OCI-LY3 (cell line): Measurements from ENCODE around the gene KCMF1.

Experiments
- H2AFZ ChIP-seq: fragments of 200-600, 300-600 bp; shearing (Covaris generic); 2 replicates; pipeline ENCODE4 v1.6.0; 2014; ENCODE audit warnings: antibody characterized with exemption, low read depth, low read length
- H3K27ac ChIP-seq: fragments of 200-600, 300-600 bp; sonication (generic); 2 replicates; pipeline ENCODE4 v1.5.1; 2014; ENCODE audit warnings: mild to moderate bottlenecking, low read length, moderate library complexity, mixed read lengths
- H3K27me3 ChIP-seq: fragments of 200-600, 300-600 bp; sonication (generic); 2 replicates; pipeline ENCODE4 v1.6.1; 2014; ENCODE audit warnings: low read depth, low read length, mixed read lengths
- H3K36me3 ChIP-seq: fragments of 200-600, 300-600 bp; sonication (generic); replicated peaks from 2 replicates; pipeline ENCODE3; 2014; ENCODE audit warnings: low read depth, low read length, mixed read lengths
- H3K4me1 ChIP-seq: fragments of 300-600, 200-600 bp; sonication (generic); 2 replicates; pipeline ENCODE4 v1.6.1; 2014; ENCODE audit warnings: low read length, mixed read lengths
- H3K4me2 ChIP-seq: fragments of 200-600, 300-600 bp; sonication (generic); 2 replicates; pipeline ENCODE4 v1.6.1; 2014; ENCODE audit warnings: low read length, mixed read lengths
- H3K4me3 ChIP-seq: fragments of 300-600, 200-600 bp; sonication (generic); 2 replicates; pipeline ENCODE4 v1.5.1; 2014; ENCODE audit warnings: antibody characterized with exemption, mild to moderate bottlenecking, low read length, moderate library complexity
- H3K79me2 ChIP-seq: fragments of 300-600, 200-600 bp; shearing (Covaris generic); 2 replicates; pipeline ENCODE4 v1.6.1; 2014; ENCODE audit warnings: mild to moderate bottlenecking, low read length, mixed read lengths
- H3K9ac ChIP-seq: fragments of 300-600, 200-600 bp; shearing (Covaris generic); 2 replicates; pipeline ENCODE4 v1.6.0; 2014; ENCODE audit warnings: mild to moderate bottlenecking, low read length, moderate library complexity
- H3K9me3 ChIP-seq: fragments of 200-600, 300-600 bp; shearing (Covaris generic); 2 replicates; pipeline ENCODE4 v1.6.1; 2014; ENCODE audit warnings: low read length, mixed read lengths; ENCODE audit not compliant: insufficient read depth
- H4K20me1 ChIP-seq: fragments of 200-600, 300-600 bp; sonication (generic); 2 replicates; pipeline ENCODE4 v1.6.1; 2016; ENCODE audit warnings: low read length, mixed read lengths; ENCODE audit not compliant: insufficient read depth
- EZH2phosphoT487 ChIP-seq: fragments of 200-600 bp; shearing (Covaris generic); IDR thresholded peaks from 2 replicates; pipeline ENCODE4 v1.6.1; 2018; ENCODE audit warnings: antibody characterized with exemption, mixed run types, low read depth
- TF ChIP-seq, protein P1 (sequence below): fragments of 200-600, 300-600 bp; sonication (generic); IDR thresholded peaks from 2 replicates; pipeline ENCODE4 v1.5.1; 2014; ENCODE audit warnings: antibody characterized with exemption, low read length, low read depth

KCMF1 gene

DNA sequence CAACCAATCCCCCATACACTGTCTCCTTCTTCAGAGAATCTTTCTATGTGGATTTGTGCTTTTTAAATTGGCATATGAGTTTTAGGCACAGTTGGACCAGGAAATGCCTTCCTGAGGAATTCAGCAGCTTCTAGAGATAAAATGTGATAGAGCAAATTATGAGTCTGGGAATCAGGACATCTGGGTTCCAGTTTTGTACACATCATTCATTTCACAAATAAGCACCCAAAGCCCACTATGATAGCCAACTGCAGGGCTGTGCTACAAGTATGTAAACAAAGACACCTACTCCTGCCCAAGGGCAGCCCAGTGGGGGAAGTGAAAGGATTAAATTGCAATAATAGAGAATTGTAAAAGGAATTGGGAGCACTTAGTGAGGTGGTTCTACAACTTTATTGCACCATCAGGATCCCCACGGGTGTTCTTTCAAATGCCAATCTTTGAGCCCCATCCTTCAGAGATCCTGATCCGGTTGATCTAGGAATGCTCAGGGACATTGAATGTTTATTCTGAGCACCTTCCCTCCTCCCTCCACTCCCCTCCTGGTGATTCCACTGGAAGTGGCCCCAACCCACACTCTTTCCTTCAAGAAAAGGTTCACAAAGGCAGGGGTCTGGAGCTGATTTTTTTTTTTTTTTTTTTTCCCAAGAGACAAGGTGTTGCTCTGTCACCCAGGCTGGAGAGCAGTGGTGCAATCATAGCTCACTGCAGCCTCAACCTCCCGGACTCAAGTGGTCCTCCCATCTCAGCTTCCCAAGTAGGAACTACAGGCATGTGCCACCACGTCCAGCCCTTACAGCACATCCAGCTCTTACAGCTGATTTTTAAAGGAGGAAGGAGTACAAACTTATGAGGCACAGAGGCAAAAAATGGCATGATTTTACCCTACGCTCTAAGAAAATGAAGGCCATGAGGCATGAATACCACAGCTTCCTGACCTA lies 11.1 kb upstream of the KCMF1 start:
- Histone ChIP-seq H3K79me2 (peaks cover 8% of the 10 kb centered on the region), H3K27ac (no peak overlapping the region), H3K9ac (no peak overlapping the region), H3K4me1 (peaks cover 46% of the 10 kb centered on the region), H4K20me1 (peaks cover 5% of the 10 kb centered on the region; the same call in 1 of the 2 replicates), H3K27me3 (no peaks in the 10 kb centered on the region), H3K4me2 (no peak overlapping the region), H3K4me3 (no peak overlapping the region), H3K36me3 (peaks cover 20% of the 10 kb centered on the region), H3K9me3 (no peaks in the 10 kb centered on the region), H2AFZ (no peak overlapping the region)
- TF ChIP-seq EZH2phosphoT487, result no peak
- TF ChIP-seq, protein P1, sequence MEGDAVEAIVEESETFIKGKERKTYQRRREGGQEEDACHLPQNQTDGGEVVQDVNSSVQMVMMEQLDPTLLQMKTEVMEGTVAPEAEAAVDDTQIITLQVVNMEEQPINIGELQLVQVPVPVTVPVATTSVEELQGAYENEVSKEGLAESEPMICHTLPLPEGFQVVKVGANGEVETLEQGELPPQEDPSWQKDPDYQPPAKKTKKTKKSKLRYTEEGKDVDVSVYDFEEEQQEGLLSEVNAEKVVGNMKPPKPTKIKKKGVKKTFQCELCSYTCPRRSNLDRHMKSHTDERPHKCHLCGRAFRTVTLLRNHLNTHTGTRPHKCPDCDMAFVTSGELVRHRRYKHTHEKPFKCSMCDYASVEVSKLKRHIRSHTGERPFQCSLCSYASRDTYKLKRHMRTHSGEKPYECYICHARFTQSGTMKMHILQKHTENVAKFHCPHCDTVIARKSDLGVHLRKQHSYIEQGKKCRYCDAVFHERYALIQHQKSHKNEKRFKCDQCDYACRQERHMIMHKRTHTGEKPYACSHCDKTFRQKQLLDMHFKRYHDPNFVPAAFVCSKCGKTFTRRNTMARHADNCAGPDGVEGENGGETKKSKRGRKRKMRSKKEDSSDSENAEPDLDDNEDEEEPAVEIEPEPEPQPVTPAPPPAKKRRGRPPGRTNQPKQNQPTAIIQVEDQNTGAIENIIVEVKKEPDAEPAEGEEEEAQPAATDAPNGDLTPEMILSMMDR, result no peak

DNA sequence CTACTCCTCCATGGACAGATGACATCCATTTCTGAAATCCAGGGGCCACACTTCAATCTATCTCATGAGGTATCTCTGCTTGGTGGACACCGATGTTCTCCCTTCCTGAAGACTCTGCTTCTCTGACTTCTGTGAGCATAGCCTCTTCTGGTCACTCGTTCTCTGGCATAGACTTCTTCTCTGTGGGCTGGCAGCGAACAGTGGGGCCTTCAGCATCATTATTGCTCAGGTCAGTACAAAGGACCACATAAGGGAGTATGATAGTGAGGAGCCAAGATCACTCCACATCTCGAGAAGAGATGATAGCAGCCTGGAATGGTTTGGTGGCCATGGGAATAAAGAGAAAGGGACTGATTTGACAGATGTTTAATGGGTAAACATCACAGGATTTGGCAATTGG lies 8.0 kb upstream of the KCMF1 start:
- Histone ChIP-seq H2AFZ (no peak overlapping the region), H3K9me3 (no peaks in the 10 kb centered on the region), H3K36me3 (peaks cover 42% of the 10 kb centered on the region), H3K27ac (no peak overlapping the region), H3K9ac (no peak overlapping the region), H3K79me2 (peaks cover 36% of the 10 kb centered on the region), H3K27me3 (no peaks in the 10 kb centered on the region), H3K4me2 (no peak overlapping the region), H3K4me3 (no peak overlapping the region), H4K20me1 (peaks cover 5% of the 10 kb centered on the region; the same call in 1 of the 2 replicates), H3K4me1 (peaks cover 50% of the 10 kb centered on the region)
- no peak for TF ChIP-seq EZH2phosphoT487
- TF ChIP-seq, protein P1, result no peak

DNA sequence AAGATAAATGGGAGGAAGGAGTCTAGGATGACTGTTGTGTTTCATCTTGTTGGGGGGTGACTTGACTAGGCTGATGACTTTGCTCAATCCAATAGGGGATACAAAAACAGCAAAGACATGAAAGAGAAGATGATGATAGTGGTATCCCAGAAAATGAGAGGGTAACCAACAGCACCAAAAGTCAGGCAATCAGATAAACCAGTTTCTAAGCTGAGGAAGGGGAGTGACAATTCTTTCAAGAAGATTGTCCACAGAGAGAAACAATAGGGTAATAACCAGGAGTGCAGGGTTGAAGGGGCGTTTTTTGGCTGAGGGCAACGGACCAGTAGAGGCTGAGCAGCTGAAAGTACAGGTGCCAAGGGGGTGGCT lies 7.7 kb upstream of the KCMF1 start:
- Histone ChIP-seq H3K9ac (no peak overlapping the region), H3K36me3 (peaks cover 46% of the 10 kb centered on the region), H4K20me1 (peaks cover 5% of the 10 kb centered on the region; the same call in 1 of the 2 replicates), H2AFZ (no peak overlapping the region), H3K27me3 (no peaks in the 10 kb centered on the region), H3K4me1 (peaks cover 50% of the 10 kb centered on the region), H3K4me2 (no peak overlapping the region), H3K4me3 (no peak overlapping the region), H3K9me3 (no peaks in the 10 kb centered on the region), H3K27ac (no peak overlapping the region), H3K79me2 (peaks cover 39% of the 10 kb centered on the region)
- no peak for TF ChIP-seq EZH2phosphoT487
- TF ChIP-seq, protein P1, result no peak

DNA sequence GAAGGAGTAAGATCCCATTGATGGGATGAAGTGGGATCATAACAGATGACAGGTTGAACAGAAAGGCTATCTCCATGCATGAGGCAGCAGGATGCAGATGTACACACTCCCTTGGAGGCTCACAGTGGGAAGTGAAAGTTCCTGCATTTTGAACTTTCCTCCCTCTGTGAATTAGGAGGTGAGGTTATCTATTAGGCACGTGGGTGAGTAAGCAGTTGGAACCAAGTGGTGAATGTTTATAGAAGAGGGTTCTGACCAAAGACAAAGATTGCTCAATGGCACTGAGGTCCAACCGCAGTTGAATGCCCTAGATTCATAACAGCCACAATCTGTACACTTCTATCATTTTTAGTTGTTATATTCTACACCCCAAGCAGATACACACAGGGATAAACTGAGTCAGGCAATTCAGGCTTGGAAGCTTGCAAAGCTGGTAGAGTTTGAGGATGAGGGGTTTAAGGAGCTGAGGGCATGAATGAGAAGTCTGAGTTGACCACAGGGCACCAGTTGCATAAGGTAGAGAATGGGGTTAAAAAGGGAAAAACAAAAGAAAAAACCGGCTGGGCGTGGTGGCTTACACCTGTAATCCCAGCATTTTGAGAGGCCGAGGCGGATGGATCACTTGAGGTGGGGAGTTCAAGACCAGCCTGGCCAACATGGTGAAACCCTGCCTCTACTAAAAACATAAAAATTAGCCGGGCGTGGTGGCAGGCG lies 7.1 kb upstream of the KCMF1 start:
- Histone ChIP-seq H2AFZ (no peak overlapping the region), H3K27me3 (no peaks in the 10 kb centered on the region), H3K4me2 (peak overlapping the region; percentile 21; the same call in 1 of the 2 replicates), H4K20me1 (peaks cover 5% of the 10 kb centered on the region; the same call in 1 of the 2 replicates), H3K4me1 (peaks cover 50% of the 10 kb centered on the region), H3K79me2 (peaks cover 45% of the 10 kb centered on the region), H3K9me3 (no peaks in the 10 kb centered on the region), H3K9ac (no peak overlapping the region), H3K27ac (peak overlapping the region; percentile 26; the same call in 1 of the 2 replicates), H3K4me3 (no peak overlapping the region), H3K36me3 (peaks cover 48% of the 10 kb centered on the region)
- TF ChIP-seq EZH2phosphoT487, result no peak
- TF ChIP-seq, protein P1, result no peak
